Ectodermal cell (in vitro differentiated cells): Measurements from ENCODE around the gene OTUD4. TPM values are rescaled to one million over a fixed set of nuclear protein-coding genes. Genes with fewer than 3 reads are reported as not detected.
"Not testable (repeated sequence)": the region's sequence is repeated elsewhere in the genome, so short reads cannot be mapped to it uniquely, and the experiment has no call there.

ENCODE experiments used
- H3K27ac ChIP-seq: 2 replicates; pipeline ENCODE4 v1.7.0; 2013; ENCODE audit warnings: mild to moderate bottlenecking, low read depth, low read length; ENCODE audit not compliant: insufficient read depth, poor library complexity, severe bottlenecking
- H3K27me3 ChIP-seq: 2 replicates; pipeline ENCODE4 v1.7.0; 2013; ENCODE audit warnings: mild to moderate bottlenecking, low read length; ENCODE audit not compliant: insufficient read depth, control insufficient read depth, poor library complexity, severe bottlenecking
- H3K36me3 ChIP-seq: one replicate; pipeline ENCODE4 v1.7.0; 2013; ENCODE audit warnings: low read length; ENCODE audit not compliant: control insufficient read depth, insufficient read depth
- H3K4me1 ChIP-seq: one replicate; pipeline ENCODE4 v1.7.0; 2013; ENCODE audit warnings: low read length; ENCODE audit not compliant: control insufficient read depth, insufficient read depth
- H3K4me3 ChIP-seq: 2 replicates; pipeline ENCODE4 v1.7.0; 2013; ENCODE audit warnings: low read depth, low read length, control low read depth; ENCODE audit not compliant: insufficient read depth
- H3K9me3 ChIP-seq: 2 replicates; pipeline ENCODE4 v1.7.0; 2013; ENCODE audit warnings: mild to moderate bottlenecking, low read length, moderate library complexity; ENCODE audit not compliant: control insufficient read depth
- WGBS, 2 experiments: methylation state at CpG; one replicate each; pipeline ENCODE4 v1.1.7; 2013; ENCODE audit warnings: missing lambda C conversion rate in 2 of 2; 5-methylcytosine and 5-hydroxymethylcytosine counted together
- polyA plus RNA-seq, 4 experiments: library from polyadenylated mRNA; stranded (reverse); fragments of 50-300 nt; gene quantifications; one replicate each; pipeline ENCODE4 v1.2.3, GENCODE V29; 2013

The OTUD4 gene
- 41.6 TPM for polyA plus RNA-seq (2013, experiment 1 of 4)
- 44.3 TPM for polyA plus RNA-seq (2013, experiment 2 of 4)
- polyA plus RNA-seq (2013, experiment 3 of 4) = 32.2 TPM
- polyA plus RNA-seq (2013, experiment 4 of 4) = 36.8 TPM

DNA sequence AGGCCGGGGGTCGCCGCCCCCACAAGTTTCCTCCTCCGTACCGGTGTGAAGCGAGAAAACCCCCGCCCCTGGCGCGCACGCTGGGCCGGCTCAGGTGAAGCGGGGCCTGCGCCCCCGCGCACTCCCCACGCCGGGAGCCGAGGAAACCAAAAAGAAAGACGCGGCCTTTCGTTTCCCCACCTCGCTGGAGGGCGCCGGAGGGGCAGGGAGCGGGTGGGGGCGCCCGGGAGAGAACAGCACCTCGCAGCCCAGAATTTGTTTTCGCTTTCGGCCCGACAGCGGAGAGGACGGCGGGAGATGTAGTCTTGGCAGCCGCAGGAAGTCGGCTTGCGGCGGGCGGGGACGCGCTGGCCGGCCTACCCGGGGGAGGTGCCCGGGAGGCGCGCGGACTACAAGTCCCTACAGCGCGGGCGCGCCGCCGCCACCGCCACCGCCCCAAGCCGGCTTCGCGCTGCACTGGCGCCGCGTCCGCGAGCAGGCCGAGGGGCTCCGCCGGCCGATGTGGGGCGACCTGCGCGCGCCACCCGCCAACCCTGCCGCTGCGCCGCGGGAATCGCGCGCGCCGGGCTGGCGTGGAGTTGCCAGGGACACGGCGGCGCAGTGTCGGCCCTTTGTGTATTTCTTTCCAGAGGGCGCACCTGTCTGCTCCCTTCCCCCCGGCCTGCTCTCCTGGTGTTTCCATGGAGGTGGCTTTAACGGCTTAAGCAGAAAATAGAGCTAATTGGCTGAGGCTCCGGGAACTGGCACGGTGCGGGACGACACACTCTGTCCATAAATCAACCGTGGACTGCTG lies at the start of gene OTUD4:
Gene OTUD4 (minus strand): TSS at position 292 of the 793 bp plus-strand sequence. CDS start 616 bp downstream, outside the sequence.
- WGBS, 2 experiments = 0% methylated on average over 94 of the region's 94 CpGs
- Histone ChIP-seq H3K4me3 (peak within 1 kb of the TSS; percentile 70), H3K27ac (peak within 1 kb of the TSS; percentile 76), H3K36me3 (no peaks in the 10 kb centered on the region), H3K4me1 (no peaks in the 10 kb centered on the region), H3K9me3 (no peaks in the 10 kb centered on the region), H3K27me3 (no peaks in the 10 kb centered on the region)

DNA sequence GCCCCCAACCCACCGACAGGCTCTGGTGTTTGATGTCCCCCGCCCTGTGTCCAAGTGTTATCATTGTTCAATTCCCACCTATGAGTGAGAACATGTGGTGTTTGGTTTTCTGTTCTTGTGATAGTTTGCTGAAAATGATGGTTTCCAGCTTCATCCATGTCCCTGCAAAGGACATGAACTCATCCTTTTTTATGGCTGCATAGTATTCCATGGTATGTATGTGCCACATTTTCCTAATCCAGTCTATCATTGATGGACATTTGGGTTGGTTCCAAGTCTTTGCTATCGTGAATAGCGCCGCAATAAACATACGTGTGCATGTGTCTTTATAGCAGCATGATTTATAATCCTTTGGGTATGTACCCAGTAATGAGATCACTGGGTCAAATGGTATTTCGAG lies 42.8 kb upstream of the OTUD4 start:
- not testable (repeated sequence) for H3K27me3 ChIP-seq, H3K4me3 ChIP-seq, H3K27ac ChIP-seq, H3K9me3 ChIP-seq, H3K36me3 ChIP-seq, H3K4me1 ChIP-seq
- WGBS, 2 experiments = 82 to 93% methylated on average over 6 to 7 of the region's 7 CpGs

DNA sequence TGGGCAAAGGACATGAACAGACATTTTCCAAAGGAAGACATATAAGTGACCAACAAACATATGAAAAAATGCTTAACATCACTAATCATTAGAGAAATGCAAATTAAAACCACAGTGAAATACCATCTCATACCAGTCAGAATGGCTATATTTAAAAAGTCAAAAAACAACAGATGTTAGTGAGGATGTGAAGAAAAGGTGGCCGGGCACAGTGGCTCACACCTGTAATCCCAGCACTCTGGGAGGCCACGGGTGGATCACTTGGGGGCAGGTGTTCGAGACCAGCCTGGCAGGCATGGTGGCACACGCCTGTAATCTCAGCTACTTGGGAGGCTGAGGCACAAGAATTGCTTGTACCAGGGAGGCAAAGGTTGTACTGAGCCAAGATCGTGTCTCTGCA lies 41.1 kb upstream of the OTUD4 start:
- H3K27me3 ChIP-seq, H3K36me3 ChIP-seq, H3K27ac ChIP-seq, H3K9me3 ChIP-seq, H3K4me3 ChIP-seq, H3K4me1 ChIP-seq: not testable (repeated sequence)
- 89 to 90% methylated on average over 5 of the region's 5 CpGs for WGBS, 2 experiments

DNA sequence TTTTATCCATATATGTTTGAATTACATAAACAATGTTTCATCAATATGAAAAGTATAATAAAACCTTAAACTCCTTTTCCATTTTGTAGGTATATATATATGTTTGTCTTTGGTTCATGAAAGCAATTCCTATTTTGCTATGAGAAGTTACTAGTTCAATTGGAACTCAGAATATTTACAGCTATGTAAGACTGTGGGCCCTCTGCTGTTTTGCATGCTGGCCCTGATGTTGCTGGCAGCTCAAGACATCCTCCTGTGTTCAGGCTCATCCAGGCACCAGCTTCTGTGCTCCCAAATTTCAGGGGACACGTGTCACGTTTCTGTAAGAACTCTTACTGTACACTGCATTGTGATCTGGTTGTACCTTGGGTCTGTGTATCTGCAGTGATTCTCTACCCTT lies 38.7 kb upstream of the OTUD4 start:
- H3K4me1 ChIP-seq = no peaks in the 10 kb centered on the region
- H3K4me3 ChIP-seq = no peak overlapping the region
- H3K9me3 ChIP-seq = no peaks in the 10 kb centered on the region
- 91 to 99% methylated on average over 2 of the region's 2 CpGs for WGBS, 2 experiments
- no peaks in the 10 kb centered on the region for H3K27me3 ChIP-seq
- H3K27ac ChIP-seq = no peak overlapping the region
- no peaks in the 10 kb centered on the region for H3K36me3 ChIP-seq

- Histone ChIP-seq H3K27ac (no peak overlapping the region), H3K4me1 (no peaks in the 10 kb centered on the region), H3K27me3 (no peaks in the 10 kb centered on the region), H3K4me3 (no peak overlapping the region), H3K36me3 (no peaks in the 10 kb centered on the region), H3K9me3 (no peaks in the 10 kb centered on the region)
- 85 to 91% methylated on average over 3 of the region's 3 CpGs for WGBS, 2 experiments
These were observed 37.9 kb upstream of the OTUD4 start for GRCh38 chr4:145218251-145218650.

GRCh38 chr4:145217349-145217748 lies 37.0 kb upstream of the OTUD4 start:
- H3K4me3 ChIP-seq = no peak overlapping the region
- H3K9me3 ChIP-seq = no peaks in the 10 kb centered on the region
- no peak overlapping the region for H3K27ac ChIP-seq
- 38% methylated on average over 1 of the region's 1 CpG; no CpG with 5 or more reads in 1 of the 2 experiments for WGBS, 2 experiments
- no peaks in the 10 kb centered on the region for H3K4me1 ChIP-seq
- no peaks in the 10 kb centered on the region for H3K27me3 ChIP-seq
- no peaks in the 10 kb centered on the region for H3K36me3 ChIP-seq

GRCh38 chr4:145216535-145216934 lies 36.1 kb upstream of the OTUD4 start:
- H3K9me3 ChIP-seq = no peaks in the 10 kb centered on the region
- H3K4me1 ChIP-seq = no peaks in the 10 kb centered on the region
- H3K27me3 ChIP-seq = no peaks in the 10 kb centered on the region
- no peaks in the 10 kb centered on the region for H3K36me3 ChIP-seq
- H3K4me3 ChIP-seq = no peak overlapping the region
- H3K27ac ChIP-seq = no peak overlapping the region

GRCh38 chr4:145213245-145213644 lies 32.9 kb upstream of the OTUD4 start:
- Histone ChIP-seq H3K36me3 (no peaks in the 10 kb centered on the region), H3K4me1 (no peaks in the 10 kb centered on the region), H3K27ac (no peak overlapping the region), H3K4me3 (no peak overlapping the region), H3K9me3 (no peaks in the 10 kb centered on the region), H3K27me3 (no peaks in the 10 kb centered on the region)
- 93 to 95% methylated on average over 2 of the region's 2 CpGs for WGBS, 2 experiments

GRCh38 chr4:145207934-145208333 lies 27.5 kb upstream of the OTUD4 start:
- Histone ChIP-seq H3K4me1 (no peaks in the 10 kb centered on the region), H3K9me3 (no peaks in the 10 kb centered on the region), H3K4me3 (no peak overlapping the region), H3K27ac (no peak overlapping the region), H3K36me3 (no peaks in the 10 kb centered on the region), H3K27me3 (no peaks in the 10 kb centered on the region)
- WGBS, 2 experiments = 91 to 100% methylated on average over 2 of the region's 2 CpGs

DNA sequence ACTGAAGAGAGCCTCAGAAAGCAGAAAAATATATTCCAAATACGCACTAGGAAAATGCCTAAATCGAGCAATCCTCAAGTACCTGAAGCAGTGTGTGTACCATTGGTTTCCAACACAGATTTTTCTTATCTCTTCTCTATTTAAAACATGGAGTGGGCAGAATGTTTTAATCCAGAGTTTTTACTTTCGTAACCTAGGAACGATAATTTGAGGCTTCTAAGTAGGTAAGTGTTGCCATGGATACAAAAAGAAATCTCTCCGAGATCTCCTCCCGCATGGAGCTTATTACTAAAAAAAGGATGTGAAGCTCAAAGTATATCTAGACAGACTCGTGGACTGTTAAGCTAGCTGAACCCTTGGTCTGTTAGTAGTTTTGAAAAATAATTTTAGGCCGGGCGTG lies 23.0 kb upstream of the OTUD4 start:
- Histone ChIP-seq H3K4me3 (no peak overlapping the region), H3K4me1 (no peaks in the 10 kb centered on the region), H3K27ac (no peak overlapping the region), H3K9me3 (no peaks in the 10 kb centered on the region), H3K36me3 (no peaks in the 10 kb centered on the region), H3K27me3 (no peaks in the 10 kb centered on the region)
- 94% methylated on average over 9 of the region's 9 CpGs for WGBS, 2 experiments
